ENCODE measurements around the gene GNPTG. TPM values are rescaled to one million over a fixed set of nuclear protein-coding genes. Genes with fewer than 3 reads are reported as not detected.

GNPTG gene
- total and polyA plus RNA-seq, 2 donors (not counting 3 experiments of a cell fraction or from before 2014, with no cell fraction given) = 51.6 to 109 TPM

DNA sequence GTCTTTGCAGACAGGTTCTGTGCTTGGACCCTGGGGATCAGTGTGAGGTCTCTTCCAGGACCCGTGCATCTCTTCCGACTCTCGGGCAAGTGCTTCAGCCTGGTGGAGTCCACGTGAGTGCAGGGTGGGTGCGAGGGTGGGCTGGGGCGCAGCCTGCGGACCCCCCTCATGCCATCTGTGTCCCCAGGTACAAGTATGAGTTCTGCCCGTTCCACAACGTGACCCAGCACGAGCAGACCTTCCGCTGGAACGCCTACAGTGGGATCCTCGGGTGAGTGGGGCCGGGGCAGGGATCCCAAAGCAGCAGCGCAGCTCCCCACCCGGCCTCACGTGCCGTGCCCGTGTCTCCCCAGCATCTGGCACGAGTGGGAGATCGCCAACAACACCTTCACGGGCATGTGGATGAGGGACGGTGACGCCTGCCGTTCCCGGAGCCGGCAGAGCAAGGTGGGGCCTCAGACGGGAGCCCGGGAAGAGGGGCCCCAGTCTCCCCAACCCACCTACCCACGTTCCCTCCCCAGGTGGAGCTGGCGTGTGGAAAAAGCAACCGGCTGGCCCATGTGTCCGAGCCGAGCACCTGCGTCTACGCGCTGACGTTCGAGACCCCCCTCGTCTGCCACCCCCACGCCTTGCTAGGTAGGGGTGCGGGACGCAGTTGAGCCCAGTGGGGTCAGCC, 10.1 kb downstream of the GNPTG start:
- intact Hi-C loops (cut with micrococcal nuclease) = no loop called here
- TF ChIP-seq MYC (IDR thresholded peaks at IDR 0.05; ENCODE audit: low read depth, low read length) (no peak), POLR2AphosphoS5 (IDR thresholded peaks at IDR 0.05; ENCODE audit: insufficient read depth, low read depth, low read length) (no peak), POLR2A (IDR thresholded peaks at IDR 0.05; ENCODE audit: low read depth, low read length) (no peak), JUN (IDR thresholded peaks at IDR 0.05; ENCODE audit: borderline replicate concordance, insufficient read depth, insufficient read length, low read depth) (no peak), FOS (IDR thresholded peaks at IDR 0.05; ENCODE audit: borderline replicate concordance, insufficient read depth, low read length) (no peak), EZH2 (IDR thresholded peaks at IDR 0.05; ENCODE audit: borderline replicate concordance, low read depth, low read length, severe bottlenecking) (no peak)
- TF ChIP-seq, protein P1, sequence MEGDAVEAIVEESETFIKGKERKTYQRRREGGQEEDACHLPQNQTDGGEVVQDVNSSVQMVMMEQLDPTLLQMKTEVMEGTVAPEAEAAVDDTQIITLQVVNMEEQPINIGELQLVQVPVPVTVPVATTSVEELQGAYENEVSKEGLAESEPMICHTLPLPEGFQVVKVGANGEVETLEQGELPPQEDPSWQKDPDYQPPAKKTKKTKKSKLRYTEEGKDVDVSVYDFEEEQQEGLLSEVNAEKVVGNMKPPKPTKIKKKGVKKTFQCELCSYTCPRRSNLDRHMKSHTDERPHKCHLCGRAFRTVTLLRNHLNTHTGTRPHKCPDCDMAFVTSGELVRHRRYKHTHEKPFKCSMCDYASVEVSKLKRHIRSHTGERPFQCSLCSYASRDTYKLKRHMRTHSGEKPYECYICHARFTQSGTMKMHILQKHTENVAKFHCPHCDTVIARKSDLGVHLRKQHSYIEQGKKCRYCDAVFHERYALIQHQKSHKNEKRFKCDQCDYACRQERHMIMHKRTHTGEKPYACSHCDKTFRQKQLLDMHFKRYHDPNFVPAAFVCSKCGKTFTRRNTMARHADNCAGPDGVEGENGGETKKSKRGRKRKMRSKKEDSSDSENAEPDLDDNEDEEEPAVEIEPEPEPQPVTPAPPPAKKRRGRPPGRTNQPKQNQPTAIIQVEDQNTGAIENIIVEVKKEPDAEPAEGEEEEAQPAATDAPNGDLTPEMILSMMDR (IDR thresholded peaks at IDR 0.05; ENCODE audit: extremely low read depth in 1 of 2, insufficient read depth in 1 of 2, low read depth in 1 of 2, low read length in 2 of 2) = no peak
- TF ChIP-seq, protein P2, sequence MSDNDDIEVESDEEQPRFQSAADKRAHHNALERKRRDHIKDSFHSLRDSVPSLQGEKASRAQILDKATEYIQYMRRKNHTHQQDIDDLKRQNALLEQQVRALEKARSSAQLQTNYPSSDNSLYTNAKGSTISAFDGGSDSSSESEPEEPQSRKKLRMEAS (IDR thresholded peaks at IDR 0.05; ENCODE audit: insufficient read depth, insufficient read length) = no peak
- Histone ChIP-seq H4K20me1 (replicated peaks; ENCODE audit: control insufficient read depth, extremely low read depth, insufficient read depth, low read length) (no peaks in the 10 kb centered on the region), H3K79me2 (ENCODE audit: control insufficient read depth, insufficient read depth, low read length) (peaks cover 14% of the 10 kb centered on the region), H3K4me2 (ENCODE audit: insufficient read depth, low read length) (no peak overlapping the region), H3K27ac (ENCODE audit: insufficient read depth, low read depth, low read length) (no peak overlapping the region), H3K36me3 (ENCODE audit: control insufficient read depth in 2 of 2, extremely low read depth in 1 of 2, insufficient read depth in 2 of 2, low read length in 2 of 2) (peaks cover 12 to 38% of the 10 kb centered on the region in 2 experiments), H2AFZ (ENCODE audit: low read depth, low read length) (no peak overlapping the region), H3K9ac (replicated peaks; ENCODE audit: extremely low read depth, insufficient read depth, low read length) (no peak overlapping the region), H3K9me1 (replicated peaks; ENCODE audit: control insufficient read depth, extremely low read depth, insufficient read depth, low read length) (no peaks in the 10 kb centered on the region), H3K4me3 (replicated peaks in 1 of 3; ENCODE audit: insufficient read depth in 1 of 3, low read depth in 1 of 3, low read length in 3 of 3) (no peak overlapping the region), H3K4me1 (ENCODE audit: control insufficient read depth, extremely low read depth, insufficient read depth, low read length) (no peaks in the 10 kb centered on the region), H3K9me3 (replicated peaks; ENCODE audit: control insufficient read depth, insufficient read depth, low read length) (no peaks in the 10 kb centered on the region), H3K27me3 (ENCODE audit: control insufficient read depth in 2 of 2, insufficient read depth in 2 of 2, low read length in 2 of 2) (no peaks in the 10 kb centered on the region)
- ChIA-PET CTCF (no interaction called here), POLR2A (no interaction called here)
- DNase-seq (ENCODE audit: low read depth, low spot score) = no peak
- FAIRE-seq = no peak
- dilution Hi-C loops (cut with MboI; ENCODE audit: extremely low pct_ligation_motif_present, low sequenced_read_pairs) = no loop called here
- BruUV-seq (replicated peaks) = no TSS peak
